Activated CD4-positive, alpha-beta T cell treated with anti-CD3 and anti-CD28 coated beads, Interleukin-10, Interleukin-2, amounts not matched to agents 100 ng/mL and 50 ng/mL, durations not matched to agents 16 hours and 8 hours (primary cell): ENCODE data around the gene CYP4F11.
"Not testable (repeated sequence)": the region's sequence is repeated elsewhere in the genome, so short reads cannot be mapped to it uniquely, and the experiment has no call there.

Experiments used
- DNase-seq: peaks from one replicate; pipeline ENCODE4 v3.0.0-alpha.2; 2020

CYP4F11 gene

DNA sequence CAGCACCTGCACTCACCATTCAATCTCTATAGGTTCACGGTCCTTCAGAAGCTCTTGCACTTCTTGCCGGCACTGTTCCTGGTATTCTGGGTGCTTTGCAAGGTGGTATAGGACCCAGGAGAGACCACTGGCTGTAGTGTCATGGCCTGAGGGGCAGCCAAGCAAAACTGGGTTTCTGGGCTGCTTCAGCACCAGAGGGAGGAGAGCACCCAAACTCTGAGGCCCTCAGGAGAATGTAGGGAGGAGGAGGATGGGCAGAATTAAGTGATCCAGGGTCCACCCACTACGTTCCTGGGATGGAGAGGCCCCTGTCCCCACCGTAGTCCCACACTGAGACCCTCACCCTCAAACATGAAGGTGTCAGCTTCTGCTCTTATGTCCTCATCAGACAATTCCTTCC lies 12.3 kb downstream of the CYP4F11 start:
- no peak for DNase-seq

- no peak for DNase-seq
These were observed 15.1 kb downstream of the CYP4F11 start for GRCh38 chr19:15919243-15919642.

DNA sequence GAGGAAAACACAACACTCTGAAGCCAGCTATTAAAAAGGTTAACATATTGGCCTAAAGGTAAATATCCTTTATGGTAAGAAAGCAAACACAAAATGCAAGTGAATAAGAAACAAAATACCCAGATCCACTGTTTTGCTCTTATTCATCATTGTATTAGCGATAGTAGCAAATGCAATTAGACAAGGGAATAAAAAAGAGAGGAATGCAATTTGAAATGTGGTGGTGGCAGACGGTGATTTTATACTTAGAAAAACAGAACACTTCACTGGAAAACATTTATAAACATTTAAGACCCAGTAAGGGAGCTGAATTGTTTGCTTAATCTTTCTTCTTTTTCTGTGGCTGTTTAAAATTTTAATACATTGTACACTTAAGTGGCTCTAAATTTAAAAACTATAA lies 19.2 kb downstream of the CYP4F11 start:
- DNase-seq = no peak

- no peak for DNase-seq
These were observed 20.5 kb downstream of the CYP4F11 start for GRCh38 chr19:15913830-15914229.

- no peak for DNase-seq
These were observed 20.9 kb downstream of the CYP4F11 start for GRCh38 chr19:15913384-15913783.

DNA sequence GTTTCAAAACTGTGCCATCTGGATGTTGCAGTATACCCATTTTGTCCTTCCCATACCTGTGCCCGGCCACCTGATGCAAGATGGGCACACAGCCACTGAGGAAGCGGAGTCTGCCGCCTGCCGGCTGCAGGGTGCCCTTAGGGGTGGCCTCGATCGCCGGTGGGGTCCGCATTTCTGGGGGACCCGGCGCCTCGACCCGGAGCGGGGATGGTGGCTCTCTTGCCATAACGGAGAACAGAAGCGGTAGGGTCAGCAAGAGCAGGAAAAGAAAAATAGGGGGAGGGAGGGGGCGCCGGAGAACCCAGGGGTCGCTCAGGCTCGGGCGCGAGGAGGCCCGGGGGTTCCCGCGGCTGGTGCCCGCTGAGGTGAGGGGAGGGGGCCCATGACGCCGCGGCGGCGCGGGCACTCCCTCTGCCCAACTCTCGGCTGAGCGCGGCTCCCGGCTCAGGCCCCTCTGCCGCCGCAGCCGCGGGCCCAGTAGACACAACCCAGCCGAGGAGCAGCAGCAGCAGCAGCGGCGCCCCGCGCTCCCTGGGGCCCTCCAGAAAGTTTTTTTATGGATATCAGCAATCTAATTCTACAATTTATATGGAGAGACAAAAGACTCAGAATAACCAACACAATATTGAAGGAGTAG lies 22.6 kb downstream of the CYP4F11 start:
- no peak for DNase-seq

GRCh38 chr19:15905026-15905425 lies 29.3 kb downstream of the CYP4F11 start:
- DNase-seq = no peak

GRCh38 chr19:15902898-15903297 lies 31.4 kb downstream of the CYP4F11 start:
- not testable (repeated sequence) for DNase-seq

DNA sequence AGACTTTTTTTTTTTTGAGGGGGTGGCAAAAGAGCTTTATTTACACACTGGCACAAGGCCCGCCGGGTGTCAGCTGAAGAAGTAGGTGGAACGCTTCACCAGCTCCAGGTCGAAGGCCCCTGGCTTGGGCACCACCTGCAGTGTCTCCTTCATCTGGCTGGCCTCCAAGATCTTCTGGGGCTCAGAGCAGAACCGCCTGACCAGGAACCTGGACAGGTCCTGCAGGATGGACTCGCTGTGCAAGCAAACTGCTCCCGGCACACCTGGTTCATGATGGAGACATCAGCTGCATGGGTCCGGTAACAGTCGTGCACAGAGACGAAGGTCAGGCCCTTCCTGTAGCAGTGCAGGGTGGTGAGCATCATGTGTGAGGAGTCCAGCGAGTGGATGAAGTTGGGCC lies 32.1 kb downstream of the CYP4F11 start:
- no peak for DNase-seq

- DNase-seq = no peak
These were observed 33.8 kb downstream of the CYP4F11 start for GRCh38 chr19:15900504-15900903.

DNA sequence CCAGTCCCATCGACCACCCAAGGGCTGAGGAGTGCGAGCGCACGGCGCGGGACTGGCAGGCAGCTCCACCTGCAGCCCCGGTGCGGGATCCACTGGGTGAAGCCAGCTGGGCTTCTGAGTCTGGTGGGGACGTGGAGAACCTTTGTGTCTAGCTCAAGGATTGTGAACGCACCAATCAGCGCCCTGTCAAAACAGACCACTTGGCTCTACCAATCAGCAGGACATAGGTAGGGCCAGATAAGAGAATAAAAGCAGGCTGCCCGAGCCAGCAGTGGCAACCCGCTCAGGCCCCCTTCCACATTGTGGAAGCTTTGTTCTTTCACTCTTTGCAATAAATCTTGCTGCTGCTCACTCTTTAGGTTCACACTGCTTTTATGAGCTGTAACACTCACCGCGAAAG lies 34.3 kb downstream of the CYP4F11 start:
- not testable (repeated sequence) for DNase-seq

DNA sequence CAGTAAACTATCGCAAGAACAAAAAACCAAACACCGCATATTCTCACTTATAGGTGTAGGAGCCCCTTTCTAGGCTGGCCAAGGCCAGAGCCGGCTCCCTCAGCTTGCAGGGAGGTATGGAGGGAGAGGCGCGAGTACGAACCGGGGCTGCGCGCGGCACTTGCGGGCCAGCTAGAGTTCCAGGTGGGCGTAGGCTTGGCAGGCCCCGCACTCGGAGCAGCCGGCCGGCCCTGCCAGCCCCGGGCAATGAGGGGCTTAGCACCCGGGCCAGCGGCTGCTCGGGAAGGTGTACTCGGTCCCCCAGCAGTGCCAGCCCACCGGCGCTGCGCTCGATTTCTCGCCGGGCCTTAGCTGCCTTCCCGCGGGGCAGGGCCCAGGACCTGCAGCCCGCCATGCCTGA lies 34.8 kb downstream of the CYP4F11 start:
- not testable (repeated sequence) for DNase-seq

DNA sequence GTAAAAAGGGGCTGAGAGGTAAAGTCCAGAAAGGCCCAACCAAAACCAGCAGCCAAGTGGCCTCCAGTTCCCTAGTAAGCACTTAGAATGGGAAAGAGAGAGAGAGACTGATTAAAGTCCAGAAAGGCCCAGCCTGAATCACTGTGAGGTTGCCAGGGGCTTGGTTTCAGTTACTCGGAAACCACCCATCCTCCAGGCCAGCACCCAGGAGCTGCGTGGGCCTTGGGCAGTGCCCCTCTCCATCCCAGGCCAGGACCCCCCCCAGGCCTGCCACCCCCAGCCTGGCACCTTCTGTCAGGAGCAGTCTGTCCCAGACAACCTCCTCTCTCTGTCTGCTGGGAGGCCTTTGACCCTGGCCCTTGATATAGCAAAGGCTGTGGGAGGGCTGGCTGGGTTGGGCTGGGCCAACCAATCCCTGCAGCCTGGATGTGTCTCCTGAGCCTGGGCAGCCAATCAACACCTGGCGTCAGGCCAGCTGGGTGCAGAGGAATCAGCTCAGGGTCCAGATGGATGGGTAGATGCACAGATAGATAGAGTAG lies 36.5 kb downstream of the CYP4F11 start, which contains the start of gene CYP4F2:
CYP4F2 (minus strand) TSS at position 337 of the 539 bp plus-strand sequence. CDS start 463 bp downstream, outside the sequence.
- DNase-seq = no peak

DNA sequence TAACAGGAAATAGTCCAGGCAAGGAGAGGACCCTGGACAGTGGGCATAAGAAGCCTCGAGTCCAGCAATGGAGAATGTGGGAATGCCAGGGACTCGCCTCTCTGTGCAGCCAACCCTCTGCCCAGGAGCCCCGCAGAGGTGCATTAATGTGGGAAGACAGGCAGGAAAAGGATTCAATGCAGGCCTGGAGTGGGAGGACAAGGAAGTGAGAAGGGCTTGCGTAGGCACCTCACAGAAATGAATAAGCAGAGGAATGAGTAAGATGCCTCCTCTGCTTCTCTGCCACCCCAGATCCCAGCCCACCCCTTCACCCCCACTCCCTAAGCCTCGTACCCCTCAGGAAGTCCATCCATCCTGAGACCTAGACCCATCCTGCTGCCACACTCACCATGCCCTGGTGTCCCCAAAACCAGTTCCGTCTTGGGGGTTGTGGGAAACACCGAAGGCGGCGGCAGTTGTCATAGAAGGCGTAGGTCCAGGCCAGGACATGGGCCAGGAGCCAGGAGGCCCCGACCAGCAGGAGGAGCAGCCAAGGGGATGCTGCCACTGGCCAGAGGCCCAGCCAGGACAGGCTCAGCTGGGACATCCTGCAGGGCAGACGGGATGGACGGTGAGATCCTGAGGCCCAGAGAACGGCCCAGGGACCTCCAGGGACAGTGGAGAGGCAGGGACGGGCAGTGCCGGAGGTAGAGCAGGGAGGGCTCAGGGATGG lies 37.1 kb downstream of the CYP4F11 start:
- DNase-seq = no peak

GRCh38 chr19:15895876-15896430 lies 38.4 kb downstream of the CYP4F11 start:
- no peak for DNase-seq

DNA sequence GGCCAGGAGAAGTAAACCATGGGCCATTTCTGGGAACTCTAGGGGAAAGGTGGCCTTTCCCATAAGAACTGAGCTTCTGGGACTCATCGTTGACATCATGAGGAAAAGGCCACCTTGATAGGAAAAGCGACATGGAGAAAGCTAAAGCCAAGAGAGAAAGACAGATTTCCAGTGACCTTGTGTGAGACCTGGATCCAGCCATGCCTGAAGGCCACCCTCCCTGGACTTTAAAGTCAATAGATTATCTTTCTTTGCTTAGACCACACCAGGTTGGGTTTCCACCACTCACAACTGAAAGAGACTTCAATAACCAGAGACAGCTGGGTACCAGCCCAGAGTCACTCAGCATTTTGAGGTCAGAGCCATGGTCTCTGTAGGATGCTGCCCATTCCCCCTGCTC lies 40.0 kb downstream of the CYP4F11 start:
- no peak for DNase-seq

- DNase-seq = no peak
These were observed 40.9 kb downstream of the CYP4F11 start for GRCh38 chr19:15893477-15893876.

DNA sequence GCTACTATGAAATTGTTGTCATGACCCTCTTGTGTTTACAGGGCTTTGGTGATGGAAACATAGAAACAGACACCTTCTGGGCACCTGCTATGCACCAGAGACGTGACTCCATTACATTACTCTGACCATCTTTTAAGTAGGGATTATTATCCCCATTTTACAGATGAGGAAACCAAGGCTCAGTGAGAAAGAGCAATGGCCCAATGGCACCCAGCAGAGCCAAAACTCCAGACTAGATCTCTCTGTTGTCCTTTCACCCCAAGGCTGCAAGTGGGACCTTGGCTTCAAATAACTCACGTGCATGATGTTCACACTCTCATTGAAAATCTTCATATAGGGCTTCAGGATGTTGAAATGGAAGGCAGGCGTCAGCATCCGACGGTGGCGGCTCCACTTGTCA lies 42.3 kb downstream of the CYP4F11 start:
- no peak for DNase-seq

GRCh38 chr19:15891434-15891833 lies 42.9 kb downstream of the CYP4F11 start:
- no peak for DNase-seq

- DNase-seq = not testable (repeated sequence)
These were observed 45.0 kb downstream of the CYP4F11 start for GRCh38 chr19:15889339-15889738.

DNA sequence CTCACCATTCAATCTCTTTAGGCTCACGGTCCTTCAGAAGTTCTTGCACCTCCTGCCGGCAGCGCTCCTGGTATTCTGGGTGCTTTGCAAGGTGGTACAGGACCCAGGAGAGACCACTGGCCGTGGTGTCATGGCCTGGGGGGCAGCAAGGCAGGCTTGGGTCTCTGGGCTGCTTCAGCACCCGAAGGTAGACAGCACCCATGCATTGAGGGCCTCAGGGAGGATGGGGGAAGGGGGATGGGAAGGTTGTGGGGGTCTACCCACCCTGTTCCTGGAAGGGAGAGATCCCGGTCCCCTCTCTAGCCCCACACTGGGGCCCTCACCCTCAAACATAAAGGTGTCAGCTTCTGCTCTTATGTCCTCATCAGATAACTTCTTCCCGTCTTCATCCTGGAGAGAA lies 48.4 kb downstream of the CYP4F11 start:
- DNase-seq = no peak

DNA sequence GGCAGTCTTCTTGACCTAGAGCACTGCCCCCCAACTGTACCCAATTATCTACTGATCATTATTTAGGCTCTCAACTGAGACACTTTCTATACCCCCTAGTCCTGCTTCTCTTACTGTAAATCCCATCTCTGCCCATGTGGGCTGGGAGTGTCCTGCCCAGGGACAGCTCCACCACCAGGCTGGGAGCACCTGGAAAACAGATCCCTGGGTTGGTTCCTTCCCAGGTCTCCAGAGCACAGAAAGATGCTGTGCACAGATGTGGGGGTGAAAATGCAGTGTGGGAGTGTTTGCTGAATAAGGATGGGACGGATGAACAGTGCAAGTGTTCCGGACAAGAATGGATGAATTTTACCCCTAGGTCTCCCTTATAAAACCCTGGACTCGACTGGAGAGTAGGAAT lies 49.2 kb downstream of the CYP4F11 start:
- DNase-seq = no peak

DNA sequence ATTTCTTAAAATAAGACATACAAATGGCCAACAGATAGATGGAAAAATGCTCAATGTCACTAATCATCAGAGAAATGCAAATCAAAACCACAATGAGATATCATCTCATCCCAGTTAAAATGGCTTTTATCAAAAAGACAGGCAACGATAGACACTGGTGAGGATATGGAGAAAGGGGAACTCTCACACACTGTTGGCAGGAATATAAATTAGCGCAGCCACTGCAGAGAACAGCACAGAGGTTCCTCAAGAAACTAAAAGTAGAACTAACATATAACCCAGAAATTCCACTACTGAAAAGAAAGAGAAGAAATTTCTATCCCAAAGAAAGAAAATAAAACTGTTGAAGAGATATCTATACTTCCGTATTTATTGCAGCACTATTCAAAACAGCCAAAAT lies 51.0 kb downstream of the CYP4F11 start:
- DNase-seq = not testable (repeated sequence)
